Astrocyte of the cerebellum (primary cell): ENCODE measurements around the gene HLCS.
"Not testable (repeated sequence)": the region's sequence is repeated elsewhere in the genome, so short reads cannot be mapped to it uniquely, and the experiment has no call there.

Experiments used
- DNase-seq: peaks from one replicate; pipeline ENCODE4 v3.0.0-alpha.2; 2011; ENCODE audit warnings: low read depth
- H3K4me3 ChIP-seq: 2 replicates; pipeline ENCODE4 v1.5.1; 2011; ENCODE audit warnings: mild to moderate bottlenecking, low read depth, low read length, moderate library complexity
- in situ Hi-C: cut with HindIII; loops from 2 replicates; pipeline ENCODE4 v1.10.0; 2017; ENCODE audit warnings: low sequenced_read_pairs
- TF ChIP-seq, protein P1 (sequence below): IDR thresholded peaks from 2 replicates; pipeline ENCODE4 v1.5.1; 2012; ENCODE audit warnings: low read length, low read depth, moderate library complexity, mild to moderate bottlenecking; ENCODE audit errors: missing control alignments

Gene HLCS

DNA sequence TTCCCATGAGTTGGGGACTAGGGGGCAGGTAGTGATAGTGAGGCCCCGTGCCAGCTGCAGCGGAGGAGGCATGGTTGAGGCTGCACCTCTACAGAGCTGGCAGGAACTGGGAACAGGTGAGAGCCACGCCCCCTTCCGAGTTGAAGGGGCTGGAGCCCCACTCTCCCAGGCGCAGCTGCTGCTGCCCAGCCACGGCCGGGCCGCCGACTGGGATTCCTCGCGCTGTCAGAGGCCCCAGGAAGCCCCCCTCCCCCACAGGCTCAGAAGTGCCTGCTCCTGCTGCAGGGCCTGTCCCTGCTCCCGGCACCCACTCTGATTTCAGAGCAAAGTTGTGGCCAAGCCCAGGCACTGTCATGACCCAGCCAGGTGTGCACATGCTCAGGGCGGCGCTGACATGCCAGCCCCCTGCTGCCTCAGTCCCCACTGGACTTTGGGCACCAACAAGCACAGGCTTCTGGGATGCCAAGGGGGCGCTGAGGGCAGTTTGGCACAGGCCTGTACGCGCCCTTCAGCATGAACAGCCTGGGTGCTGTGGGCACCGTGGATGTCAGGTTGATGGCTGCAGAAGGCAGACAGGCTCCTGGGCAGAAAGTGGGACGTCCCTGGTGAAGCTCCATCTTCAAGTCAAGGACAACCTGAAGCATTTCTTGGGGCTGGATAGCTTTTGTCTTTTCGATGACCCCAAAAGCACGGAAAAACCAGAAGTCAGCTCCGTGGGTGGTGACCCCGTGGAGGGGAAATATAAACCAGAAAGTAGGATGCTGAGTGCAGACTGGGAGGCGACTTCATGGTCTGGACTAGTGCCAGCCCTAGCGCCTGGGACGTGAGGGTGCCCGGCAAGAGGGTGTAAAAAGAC, 146.1 kb downstream of the HLCS start:
- H3K4me3 ChIP-seq: no peak overlapping the region
- TF ChIP-seq, protein P1, sequence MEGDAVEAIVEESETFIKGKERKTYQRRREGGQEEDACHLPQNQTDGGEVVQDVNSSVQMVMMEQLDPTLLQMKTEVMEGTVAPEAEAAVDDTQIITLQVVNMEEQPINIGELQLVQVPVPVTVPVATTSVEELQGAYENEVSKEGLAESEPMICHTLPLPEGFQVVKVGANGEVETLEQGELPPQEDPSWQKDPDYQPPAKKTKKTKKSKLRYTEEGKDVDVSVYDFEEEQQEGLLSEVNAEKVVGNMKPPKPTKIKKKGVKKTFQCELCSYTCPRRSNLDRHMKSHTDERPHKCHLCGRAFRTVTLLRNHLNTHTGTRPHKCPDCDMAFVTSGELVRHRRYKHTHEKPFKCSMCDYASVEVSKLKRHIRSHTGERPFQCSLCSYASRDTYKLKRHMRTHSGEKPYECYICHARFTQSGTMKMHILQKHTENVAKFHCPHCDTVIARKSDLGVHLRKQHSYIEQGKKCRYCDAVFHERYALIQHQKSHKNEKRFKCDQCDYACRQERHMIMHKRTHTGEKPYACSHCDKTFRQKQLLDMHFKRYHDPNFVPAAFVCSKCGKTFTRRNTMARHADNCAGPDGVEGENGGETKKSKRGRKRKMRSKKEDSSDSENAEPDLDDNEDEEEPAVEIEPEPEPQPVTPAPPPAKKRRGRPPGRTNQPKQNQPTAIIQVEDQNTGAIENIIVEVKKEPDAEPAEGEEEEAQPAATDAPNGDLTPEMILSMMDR: no peak
- no peak for DNase-seq
- in situ Hi-C loops: no loop called here

DNA sequence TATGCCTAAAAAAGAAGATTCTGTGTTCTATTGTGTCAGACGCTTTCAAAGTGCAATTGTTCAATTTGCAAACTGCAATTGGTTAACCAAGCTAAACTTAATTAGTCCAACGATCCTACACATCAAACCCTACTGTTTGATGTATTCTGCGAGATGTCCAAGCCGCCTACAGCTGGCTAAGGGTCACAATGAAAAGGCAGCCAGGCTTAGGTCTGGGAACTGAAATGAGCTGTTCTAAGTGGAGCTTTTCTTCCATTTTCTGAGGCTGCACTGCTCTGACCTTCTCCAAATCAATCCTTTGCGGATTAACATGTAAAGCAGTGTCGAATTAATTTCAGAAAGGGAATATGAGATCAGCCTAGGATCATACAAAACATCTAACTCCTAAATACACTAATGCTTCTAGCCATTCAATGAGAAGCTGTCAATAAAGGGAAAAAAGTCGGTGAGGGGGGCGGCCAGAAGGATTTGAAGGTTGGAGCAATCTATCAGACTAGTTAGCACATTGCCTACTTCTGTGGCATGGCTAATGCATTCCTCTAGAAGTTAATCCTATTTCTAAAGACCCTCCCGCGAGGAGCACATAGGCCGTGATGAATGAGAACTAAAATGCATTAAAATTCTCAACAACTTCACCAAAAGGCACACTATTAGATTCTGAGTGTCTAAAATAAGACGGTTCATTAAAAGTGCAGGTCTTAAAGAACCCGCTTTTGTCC, 148.6 kb downstream of the HLCS start:
- in situ Hi-C loops: no loop called here
- TF ChIP-seq, protein P1: no peak
- no peak overlapping the region for H3K4me3 ChIP-seq
- no peak for DNase-seq

DNA sequence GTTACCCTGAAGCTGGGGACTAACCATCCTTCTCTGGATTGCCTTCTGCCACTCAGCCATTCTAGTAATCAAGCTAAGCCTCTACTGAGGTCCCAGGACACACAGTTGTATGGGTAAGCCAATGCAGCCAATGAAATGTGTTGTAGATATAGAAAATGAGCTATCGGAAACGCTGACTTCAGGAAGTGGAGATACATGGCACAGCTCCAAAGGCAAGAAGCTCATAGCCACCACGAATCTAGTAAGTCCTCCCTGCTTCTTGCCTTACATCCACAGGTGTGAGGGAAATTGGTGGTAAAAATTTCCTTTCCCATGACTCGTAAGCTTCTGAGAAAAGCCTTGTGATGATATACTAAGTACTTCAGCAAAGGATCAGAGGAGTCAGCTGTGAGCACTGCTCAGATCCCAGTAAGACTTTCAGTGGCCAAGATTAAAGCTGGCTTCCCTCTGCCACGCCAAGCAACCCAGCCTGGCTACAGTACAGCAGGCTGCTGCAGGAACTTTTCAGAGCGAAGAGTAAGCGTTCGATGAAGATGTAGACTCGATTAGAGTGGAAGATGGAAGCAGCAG, 149.8 kb downstream of the HLCS start:
- TF ChIP-seq, protein P1: no peak
- H3K4me3 ChIP-seq: no peak overlapping the region
- DNase-seq: no peak
- in situ Hi-C loops: no loop called here

DNA sequence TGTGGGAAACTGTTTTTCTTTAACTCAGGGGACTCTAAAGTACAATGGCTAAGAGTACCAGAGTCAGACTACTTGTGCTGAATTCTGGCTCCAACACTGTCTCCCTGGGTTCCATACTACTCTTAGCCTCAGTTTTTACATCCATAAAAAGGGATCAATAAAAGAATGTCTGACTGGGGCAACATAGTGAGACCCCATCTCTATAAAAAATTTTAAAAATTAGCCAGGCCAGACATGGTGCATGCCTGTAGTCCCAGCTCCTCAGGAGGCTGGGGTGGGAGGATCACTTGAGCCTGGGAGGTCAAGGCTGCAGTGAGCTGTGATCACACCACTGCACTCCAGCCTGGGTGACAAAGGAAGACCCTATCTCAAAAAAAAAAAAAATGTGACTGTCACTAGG, 150.4 kb downstream of the HLCS start:
- DNase-seq, H3K4me3 ChIP-seq, in situ Hi-C loops: not testable (repeated sequence)

DNA sequence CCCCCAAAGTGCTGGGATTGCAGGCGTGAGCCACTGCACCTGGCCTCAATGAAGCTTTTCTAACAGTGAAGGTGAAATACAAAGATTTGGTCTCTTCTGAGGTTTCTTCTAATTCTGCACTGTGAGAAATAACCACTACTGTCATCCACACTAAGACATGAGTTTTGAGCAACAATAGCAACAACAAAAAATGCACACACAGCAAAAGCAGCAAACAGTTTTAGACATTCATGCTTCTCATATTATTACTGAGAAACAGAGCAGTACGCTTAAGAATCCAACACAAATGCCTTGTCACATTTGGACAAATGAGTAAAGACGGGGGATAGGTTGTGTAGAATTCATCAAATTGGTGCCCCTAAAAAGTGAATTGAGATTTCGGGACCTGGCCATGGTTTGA, 151.2 kb downstream of the HLCS start:
- no peak for DNase-seq
- in situ Hi-C loops: no loop called here
- TF ChIP-seq, protein P1: no peak
- no peak overlapping the region for H3K4me3 ChIP-seq

DNA sequence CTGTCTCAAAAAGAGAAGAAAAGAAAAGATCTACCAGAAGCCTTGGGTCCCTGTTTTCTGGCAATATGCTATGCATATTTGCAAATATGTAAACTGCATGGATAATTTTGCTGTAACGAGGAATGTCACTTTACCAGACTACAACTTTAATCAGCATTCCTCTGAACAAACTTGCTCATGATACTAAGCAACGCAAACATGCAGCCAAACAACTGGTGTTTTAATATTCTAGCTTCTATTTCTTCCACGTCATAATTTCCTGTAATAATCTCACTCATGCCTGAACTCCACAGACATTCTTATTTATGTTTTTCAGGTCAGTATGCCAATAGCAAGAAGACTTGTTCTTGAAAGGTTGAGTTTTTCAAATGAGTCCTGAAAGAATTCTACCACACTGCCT, 153.4 kb downstream of the HLCS start:
- no peak overlapping the region for H3K4me3 ChIP-seq
- TF ChIP-seq, protein P1: no peak
- no peak for DNase-seq
- in situ Hi-C loops: no loop called here

DNA sequence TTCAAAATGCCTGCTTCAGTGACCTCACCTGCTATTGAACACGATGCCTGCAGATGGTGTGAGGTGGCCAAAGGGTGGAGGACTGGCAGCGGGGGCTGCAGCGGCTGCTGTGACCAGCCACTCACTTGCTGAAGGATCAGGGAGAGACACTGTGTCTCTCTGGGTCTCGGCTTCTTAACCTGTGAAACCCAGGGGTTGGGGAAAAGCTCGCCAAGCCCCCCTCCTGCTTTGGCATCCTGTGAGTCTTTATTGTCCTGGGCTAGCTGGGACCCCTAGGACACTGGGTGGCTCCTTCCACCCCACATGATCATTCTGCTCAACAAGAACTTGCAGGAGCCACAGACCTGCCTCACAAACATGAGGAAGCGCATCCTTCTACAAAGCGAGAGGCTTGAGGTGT, 154.7 kb downstream of the HLCS start:
- DNase-seq: no peak
- in situ Hi-C loops: no loop called here
- no peak overlapping the region for H3K4me3 ChIP-seq
- TF ChIP-seq, protein P1: no peak
